ENCODE results near the gene MCTP1.
"Not testable (repeated sequence)": the region's sequence is repeated elsewhere in the genome, so short reads cannot be mapped to it uniquely, and the experiment has no call there.

The MCTP1 gene

DNA sequence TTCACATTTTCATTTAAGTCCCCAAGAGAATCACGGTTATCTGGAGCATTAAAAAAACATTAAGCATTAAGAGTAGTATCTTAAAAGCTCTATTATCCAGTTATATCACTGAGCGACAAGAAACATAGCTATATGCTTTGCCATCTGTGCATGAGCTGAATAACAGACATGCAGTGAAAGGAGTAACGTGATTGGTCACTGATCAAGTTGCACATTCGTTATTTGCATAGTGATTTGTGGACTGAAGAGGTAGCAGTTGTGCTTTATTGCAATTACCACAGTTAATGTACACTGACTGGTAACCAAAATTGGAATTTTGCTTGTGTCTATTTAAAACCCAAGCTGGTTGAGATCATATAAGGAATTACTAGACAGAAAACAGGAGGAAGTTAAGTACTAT, 107.4 kb downstream of the MCTP1 start:
- H3K36me3 Mint-ChIP-seq = no peaks in the 10 kb centered on the region
- ATAC-seq = no peak
- H3K9me3 Mint-ChIP-seq = no peaks in the 10 kb centered on the region
- peaks cover 9% of the 10 kb centered on the region for H3K27me3 Mint-ChIP-seq
- H3K4me3 Mint-ChIP-seq = no peak overlapping the region
- no peaks in the 10 kb centered on the region for H3K4me1 Mint-ChIP-seq
- H3K27ac Mint-ChIP-seq = no peak overlapping the region

GRCh38 chr5:95175106-95175505, 109.8 kb downstream of the MCTP1 start:
- Mint-ChIP-seq H3K27ac (no peak overlapping the region), H3K9me3 (no peaks in the 10 kb centered on the region), H3K36me3 (no peaks in the 10 kb centered on the region), H3K4me1 (no peaks in the 10 kb centered on the region), H3K4me3 (no peak overlapping the region), H3K27me3 (peaks cover 9% of the 10 kb centered on the region)
- no peak for ATAC-seq

DNA sequence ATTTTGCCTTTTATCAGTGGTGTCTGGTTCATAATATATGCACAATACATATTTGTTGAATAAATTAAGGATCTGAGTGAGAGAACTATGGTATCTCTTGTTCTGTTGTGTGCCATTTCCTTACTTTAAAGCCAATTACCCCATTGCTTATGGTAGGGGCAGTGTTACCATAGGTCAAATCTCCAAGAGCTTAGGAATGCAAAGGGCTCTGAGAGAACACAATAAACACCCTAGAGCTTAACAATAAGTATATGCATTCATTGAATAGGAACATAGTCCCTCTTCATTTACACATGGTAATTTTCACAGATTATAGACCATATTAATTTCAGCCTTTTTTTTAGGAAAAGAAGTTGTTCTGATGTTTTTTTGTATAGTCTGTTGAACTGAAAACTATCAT, 112.2 kb downstream of the MCTP1 start:
- no peak for ATAC-seq
- Mint-ChIP-seq H3K9me3 (peaks cover 6% of the 10 kb centered on the region), H3K27me3 (peaks cover 9% of the 10 kb centered on the region), H3K4me3 (no peak overlapping the region), H3K4me1 (no peaks in the 10 kb centered on the region), H3K36me3 (no peaks in the 10 kb centered on the region), H3K27ac (no peak overlapping the region)

GRCh38 chr5:95164861-95165260, 120.0 kb downstream of the MCTP1 start:
- H3K27ac Mint-ChIP-seq = no peak overlapping the region

DNA sequence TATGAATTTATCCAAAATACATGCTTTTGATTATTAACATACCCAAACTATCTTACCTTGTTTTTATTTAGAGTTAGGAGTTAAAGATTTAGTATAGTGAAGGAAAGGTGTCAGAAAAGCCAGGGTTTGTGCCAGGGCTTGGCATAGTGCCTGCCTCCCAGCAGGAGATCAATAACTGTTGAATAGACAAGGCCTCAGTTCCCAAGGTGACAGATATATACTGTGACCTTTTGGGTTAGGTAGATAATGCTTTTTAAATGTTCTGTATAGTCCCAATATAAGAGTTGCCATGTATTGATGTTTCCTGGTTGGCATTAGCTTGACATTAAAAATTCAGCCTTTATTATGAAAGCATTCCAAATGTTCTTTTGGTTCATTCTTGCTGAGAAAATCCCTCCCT, 121.8 kb downstream of the MCTP1 start:
- no peaks in the 10 kb centered on the region for H3K27me3 Mint-ChIP-seq
- peaks cover 4% of the 10 kb centered on the region for H3K9me3 Mint-ChIP-seq
- H3K4me1 Mint-ChIP-seq = no peaks in the 10 kb centered on the region
- no peaks in the 10 kb centered on the region for H3K36me3 Mint-ChIP-seq
- no peak overlapping the region for H3K27ac Mint-ChIP-seq
- no peak for ATAC-seq
- H3K4me3 Mint-ChIP-seq = no peak overlapping the region

More at GRCh38 chr5:95164861-95165260, 120.0 kb downstream of the MCTP1 start:
- no peaks in the 10 kb centered on the region for H3K36me3 Mint-ChIP-seq
- H3K4me3 Mint-ChIP-seq = no peak overlapping the region
- H3K4me1 Mint-ChIP-seq = no peaks in the 10 kb centered on the region
- H3K9me3 Mint-ChIP-seq = peaks cover 8% of the 10 kb centered on the region
- H3K27me3 Mint-ChIP-seq = no peaks in the 10 kb centered on the region
- ATAC-seq = no peak

GRCh38 chr5:95162231-95162992, 122.5 kb downstream of the MCTP1 start:
- H3K36me3 Mint-ChIP-seq = no peaks in the 10 kb centered on the region
- no peak for ATAC-seq
- H3K27me3 Mint-ChIP-seq = no peaks in the 10 kb centered on the region
- H3K4me1 Mint-ChIP-seq = no peaks in the 10 kb centered on the region
- H3K27ac Mint-ChIP-seq = no peak overlapping the region
- no peak overlapping the region for H3K4me3 Mint-ChIP-seq
- H3K9me3 Mint-ChIP-seq = peaks cover 3% of the 10 kb centered on the region

- H3K9me3 Mint-ChIP-seq = no peaks in the 10 kb centered on the region
- no peak overlapping the region for H3K4me3 Mint-ChIP-seq
- H3K4me1 Mint-ChIP-seq = no peaks in the 10 kb centered on the region
These were observed 125.3 kb downstream of the MCTP1 start for GRCh38 chr5:95159603-95160002.

GRCh38 chr5:95155888-95156287, 129.0 kb downstream of the MCTP1 start:
- Mint-ChIP-seq H3K9me3 (no peaks in the 10 kb centered on the region), H3K4me3 (no peak overlapping the region), H3K27me3 (no peaks in the 10 kb centered on the region), H3K27ac (no peak overlapping the region), H3K36me3 (no peaks in the 10 kb centered on the region), H3K4me1 (no peaks in the 10 kb centered on the region)
- no peak for ATAC-seq

More at GRCh38 chr5:95159603-95160002, 125.3 kb downstream of the MCTP1 start:
- no peak for ATAC-seq
- no peaks in the 10 kb centered on the region for H3K36me3 Mint-ChIP-seq
- H3K27ac Mint-ChIP-seq = no peak overlapping the region
- H3K27me3 Mint-ChIP-seq = no peaks in the 10 kb centered on the region

DNA sequence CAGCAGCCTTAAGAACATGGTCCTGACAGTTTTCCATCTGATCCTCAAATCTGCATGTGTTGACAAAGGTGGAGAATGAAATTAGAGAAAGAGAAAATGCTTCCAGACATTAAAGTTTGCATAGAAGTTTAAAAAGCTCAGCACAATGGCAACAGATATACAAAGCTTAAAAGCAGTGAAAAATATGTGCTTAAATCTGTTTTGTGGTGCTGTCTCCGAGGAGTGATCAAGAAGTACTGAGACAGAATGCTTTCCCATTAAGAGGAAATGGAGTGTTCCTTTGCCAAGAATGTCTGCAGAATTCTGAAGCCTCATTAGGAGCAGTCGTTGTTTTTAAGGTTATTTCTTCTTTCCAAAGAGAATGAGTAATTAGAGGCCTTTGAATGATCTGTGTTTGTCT, 131.4 kb downstream of the MCTP1 start:
- no peak overlapping the region for H3K4me3 Mint-ChIP-seq
- no peak for ATAC-seq
- no peaks in the 10 kb centered on the region for H3K9me3 Mint-ChIP-seq
- H3K27me3 Mint-ChIP-seq = no peaks in the 10 kb centered on the region
- no peak overlapping the region for H3K27ac Mint-ChIP-seq
- H3K4me1 Mint-ChIP-seq = no peaks in the 10 kb centered on the region
- H3K36me3 Mint-ChIP-seq = no peaks in the 10 kb centered on the region

- Mint-ChIP-seq H3K27me3 (no peaks in the 10 kb centered on the region), H3K4me1 (no peaks in the 10 kb centered on the region), H3K36me3 (no peaks in the 10 kb centered on the region), H3K4me3 (no peak overlapping the region), H3K9me3 (peaks cover 6% of the 10 kb centered on the region), H3K27ac (no peak overlapping the region)
- ATAC-seq = no peak
These were observed 132.4 kb downstream of the MCTP1 start for GRCh38 chr5:95152535-95152934.

- Mint-ChIP-seq H3K36me3 (no peaks in the 10 kb centered on the region), H3K4me1 (no peaks in the 10 kb centered on the region), H3K27me3 (no peaks in the 10 kb centered on the region), H3K9me3 (peaks cover 9% of the 10 kb centered on the region), H3K27ac (no peak overlapping the region), H3K4me3 (no peak overlapping the region)
- ATAC-seq = no peak
These were observed 132.8 kb downstream of the MCTP1 start for GRCh38 chr5:95152131-95152530.

GRCh38 chr5:95151694-95152093, 133.2 kb downstream of the MCTP1 start:
- no peak for ATAC-seq
- Mint-ChIP-seq H3K4me1 (no peaks in the 10 kb centered on the region), H3K27ac (no peak overlapping the region), H3K4me3 (no peak overlapping the region), H3K27me3 (no peaks in the 10 kb centered on the region), H3K36me3 (no peaks in the 10 kb centered on the region), H3K9me3 (peaks cover 9% of the 10 kb centered on the region)

DNA sequence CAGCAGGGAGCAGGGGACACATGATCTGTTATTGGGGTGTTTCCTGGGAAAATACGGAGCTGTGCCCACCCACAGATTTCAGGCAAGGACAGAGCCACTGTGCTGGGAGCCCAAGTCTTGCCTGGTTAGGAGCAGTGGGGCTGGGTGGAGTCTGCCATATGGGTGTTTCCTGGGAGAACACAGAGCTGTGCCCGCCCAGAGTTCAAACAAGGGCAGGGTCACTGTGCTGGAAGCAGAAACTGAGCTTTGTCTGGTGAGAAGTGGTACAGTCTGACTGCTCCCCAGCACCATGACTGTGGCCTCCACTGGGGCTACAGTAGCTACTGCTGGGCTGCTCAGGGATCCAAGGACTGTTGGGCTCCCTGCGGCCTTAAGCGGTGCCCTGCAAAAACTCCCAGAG, 135.5 kb downstream of the MCTP1 start:
- Mint-ChIP-seq H3K27me3 (no peaks in the 10 kb centered on the region), H3K4me1 (no peaks in the 10 kb centered on the region), H3K36me3 (no peaks in the 10 kb centered on the region), H3K9me3 (peaks cover 12% of the 10 kb centered on the region), H3K4me3 (no peak overlapping the region), H3K27ac (no peak overlapping the region)
- no peak for ATAC-seq

- Mint-ChIP-seq H3K27ac (no peak overlapping the region), H3K4me1 (no peaks in the 10 kb centered on the region), H3K9me3 (peaks cover 12% of the 10 kb centered on the region), H3K27me3 (no peaks in the 10 kb centered on the region), H3K36me3 (no peaks in the 10 kb centered on the region), H3K4me3 (no peak overlapping the region)
- no peak for ATAC-seq
These were observed 136.4 kb downstream of the MCTP1 start for GRCh38 chr5:95148453-95148852.

GRCh38 chr5:95143858-95144257, 141.0 kb downstream of the MCTP1 start:
- not testable (repeated sequence) for H3K4me1 Mint-ChIP-seq, H3K27ac Mint-ChIP-seq, H3K27me3 Mint-ChIP-seq, H3K4me3 Mint-ChIP-seq, ATAC-seq, H3K36me3 Mint-ChIP-seq
- H3K9me3 Mint-ChIP-seq = peaks cover 12% of the 10 kb centered on the region

DNA sequence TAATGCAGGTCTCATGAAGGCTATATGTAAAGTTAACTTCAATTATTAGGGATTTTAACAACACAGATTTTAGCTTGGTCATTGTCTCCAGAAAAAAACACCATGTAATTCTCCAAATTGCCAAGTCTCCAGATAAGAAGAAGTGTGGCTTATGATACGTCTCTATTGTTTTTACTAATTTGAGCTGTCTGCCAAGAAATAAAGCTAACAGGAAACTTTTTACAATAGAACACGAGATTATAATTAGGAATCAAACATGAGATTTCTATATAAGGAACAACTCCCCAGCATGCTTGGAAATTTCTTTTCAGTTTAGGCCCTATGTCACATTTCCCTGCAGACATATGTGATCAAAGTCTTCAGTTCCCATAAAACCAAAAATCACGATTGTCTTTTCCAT, 142.7 kb downstream of the MCTP1 start:
- H3K27me3 Mint-ChIP-seq = no peaks in the 10 kb centered on the region
- H3K4me1 Mint-ChIP-seq = no peaks in the 10 kb centered on the region
- no peak for ATAC-seq
- H3K27ac Mint-ChIP-seq = no peak overlapping the region
- H3K36me3 Mint-ChIP-seq = no peaks in the 10 kb centered on the region
- H3K4me3 Mint-ChIP-seq = no peak overlapping the region
- peaks cover 4% of the 10 kb centered on the region for H3K9me3 Mint-ChIP-seq
